GM21723 (cell line): ENCODE results near the gene NUP93.
"Not testable (repeated sequence)": the region's sequence is repeated elsewhere in the genome, so short reads cannot be mapped to it uniquely, and the experiment has no call there.

ENCODE experiments used
- ATAC-seq: cut with Tn5 transposase; IDR thresholded peaks from one replicate; pipeline ENCODE4 v1.9.1; 2021; ENCODE audit warnings: mild to moderate bottlenecking, moderate library complexity; ENCODE audit not compliant: unreplicated experiment

Gene NUP93

GRCh38 chr16:56774016-56774680 is 44.2 kb downstream of the NUP93 start:
- no peak for ATAC-seq

GRCh38 chr16:56775162-56775561 is 45.2 kb downstream of the NUP93 start:
- ATAC-seq: no peak

DNA sequence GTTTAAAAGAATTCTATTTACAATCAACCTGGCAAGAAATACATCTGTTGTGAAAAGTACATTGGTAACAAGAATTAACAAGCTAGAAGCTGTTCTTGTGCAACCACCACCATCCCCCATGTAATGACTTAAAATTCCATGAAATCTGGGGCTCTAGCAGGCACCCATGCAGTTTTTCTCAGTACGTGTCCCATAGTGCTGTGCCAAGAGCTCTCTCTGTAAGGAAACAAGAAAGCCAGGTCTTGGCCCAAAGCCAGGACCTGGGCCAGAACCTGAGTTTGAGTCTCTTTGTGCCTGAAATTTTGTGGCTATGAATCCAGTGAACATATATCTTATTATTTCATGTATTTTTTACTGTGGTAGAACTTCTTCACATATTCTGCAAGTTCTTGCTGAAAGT is 46.6 kb downstream of the NUP93 start:
- no peak for ATAC-seq

DNA sequence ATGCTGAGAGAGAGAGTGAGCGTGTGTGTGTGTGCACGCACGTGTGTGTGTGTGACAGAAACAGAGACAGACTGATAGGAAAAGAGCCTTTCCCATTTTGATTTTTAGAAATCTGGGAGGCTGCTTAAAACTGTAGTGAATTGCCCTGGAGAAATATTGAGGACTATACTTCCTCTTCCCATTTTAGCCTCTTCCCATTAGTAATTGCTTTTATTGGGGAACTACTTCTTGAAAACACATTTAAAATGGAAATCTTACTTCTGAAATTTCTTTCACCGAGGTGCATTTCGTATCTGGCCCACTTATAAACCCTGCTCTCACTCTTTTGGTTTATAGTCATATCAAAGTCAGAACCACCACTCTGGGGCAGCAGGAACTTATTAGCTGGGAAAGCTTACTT is 47.1 kb downstream of the NUP93 start:
- no peak for ATAC-seq

GRCh38 chr16:56777482-56777881 is 47.6 kb downstream of the NUP93 start:
- no peak for ATAC-seq

- no peak for ATAC-seq
Observed at GRCh38 chr16:56779906-56780305, 50.0 kb downstream of the NUP93 start.

- no peak for ATAC-seq
Observed at GRCh38 chr16:56780646-56781045, 50.7 kb downstream of the NUP93 start.

GRCh38 chr16:56781528-56781961 is 51.6 kb downstream of the NUP93 start:
- no peak for ATAC-seq

- ATAC-seq: no peak
Observed at GRCh38 chr16:56783344-56783743, 53.4 kb downstream of the NUP93 start.

- ATAC-seq: no peak
Observed at GRCh38 chr16:56785317-56785716, 55.4 kb downstream of the NUP93 start.

DNA sequence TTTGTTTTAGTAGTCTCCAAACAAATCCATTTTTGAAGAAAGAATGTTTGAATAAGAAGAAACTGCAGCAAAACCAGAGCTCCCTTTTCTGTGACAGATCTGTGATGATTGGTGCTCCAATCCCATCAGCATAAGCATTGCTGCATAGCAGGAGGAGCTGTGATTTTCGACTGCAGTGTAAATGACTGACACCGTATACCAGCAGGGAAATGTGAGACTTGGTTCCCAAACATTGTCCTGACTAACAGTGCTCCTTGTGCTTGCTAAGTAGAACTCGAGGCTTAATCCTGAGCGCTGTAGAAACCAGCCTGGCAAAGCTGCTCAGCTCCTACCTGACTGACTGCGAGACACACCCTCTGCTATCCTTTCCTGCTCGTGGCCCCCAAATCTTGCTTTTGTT is 57.2 kb downstream of the NUP93 start:
- no peak for ATAC-seq

DNA sequence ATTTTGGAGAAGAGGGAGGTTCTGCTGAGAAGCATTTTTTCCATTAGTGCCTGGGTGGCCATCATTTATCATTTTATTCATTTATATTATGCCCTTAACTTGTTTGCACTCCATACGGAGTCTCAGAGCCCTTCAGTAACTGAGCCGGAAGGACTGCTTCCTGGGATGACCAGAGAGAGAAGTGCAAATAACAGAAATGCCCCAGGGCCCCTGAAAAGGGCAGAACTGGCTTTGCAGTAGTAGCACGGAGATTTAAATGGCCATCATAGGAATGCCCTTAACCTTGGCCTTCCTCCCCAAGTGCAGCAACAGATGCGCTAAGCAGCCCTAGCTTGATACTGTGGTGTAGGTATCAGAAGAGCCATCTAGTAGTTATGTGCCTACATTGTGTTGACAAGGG is 58.5 kb downstream of the NUP93 start:
- ATAC-seq: no peak

GRCh38 chr16:56789360-56789759 is 59.4 kb downstream of the NUP93 start:
- no peak for ATAC-seq

- no peak for ATAC-seq
Observed at GRCh38 chr16:56792967-56793366, 63.0 kb downstream of the NUP93 start.

DNA sequence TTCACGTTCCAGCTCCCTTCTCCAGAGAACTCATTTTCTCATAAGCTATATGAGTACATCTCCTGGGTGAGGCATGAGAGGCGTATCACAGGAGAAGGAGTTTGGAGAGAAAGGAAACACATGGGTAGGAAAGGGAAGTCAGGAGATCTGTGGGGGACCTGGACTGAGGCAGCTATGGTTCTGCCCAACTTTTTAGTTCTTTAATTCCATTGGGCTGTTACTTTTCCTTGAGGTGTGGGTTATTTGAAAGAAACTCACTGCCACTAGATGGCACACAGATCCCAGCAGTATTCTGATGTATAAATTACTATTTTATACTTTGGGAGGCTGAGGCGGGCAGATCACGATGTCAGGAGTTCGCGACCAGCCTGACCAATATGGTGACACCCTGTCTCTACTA is 63.6 kb downstream of the NUP93 start:
- no peak for ATAC-seq

DNA sequence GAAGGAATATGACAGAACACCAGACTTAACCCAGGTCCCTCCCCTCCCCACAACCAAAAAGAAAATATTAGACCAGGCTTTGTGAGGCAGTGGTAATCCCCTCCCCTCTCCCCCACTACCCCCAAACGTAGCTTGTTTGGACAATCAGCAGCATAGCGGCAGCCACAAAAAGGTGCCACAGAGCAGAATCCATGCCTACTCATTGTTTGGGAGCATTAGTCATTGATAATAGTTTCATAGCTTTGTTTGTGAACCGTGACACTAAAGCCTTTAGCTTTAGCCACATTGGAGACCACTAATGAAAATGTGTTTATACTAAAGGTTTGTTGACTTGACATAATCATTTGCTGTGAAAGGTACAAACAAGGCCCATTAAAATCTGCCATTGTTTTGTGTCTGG is 65.1 kb downstream of the NUP93 start:
- ATAC-seq: no peak

DNA sequence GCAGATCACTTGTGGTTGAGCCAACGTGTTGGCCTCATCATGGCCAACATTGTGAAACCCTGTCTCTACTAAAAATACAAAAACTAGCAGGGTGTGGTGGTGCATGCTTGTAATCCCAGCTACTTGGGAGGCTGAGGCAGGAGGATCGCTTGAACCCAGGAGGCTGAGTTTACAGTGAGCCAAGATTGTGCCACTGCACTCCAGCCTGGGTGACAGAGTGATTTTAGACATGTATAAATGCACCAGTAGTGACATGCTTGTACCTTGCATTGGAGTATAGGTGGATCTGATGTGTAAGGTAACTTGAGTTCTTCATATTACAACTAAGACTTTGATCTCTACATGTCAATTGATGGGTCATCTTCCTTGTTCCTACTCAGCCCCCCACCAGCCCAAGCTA is 67.1 kb downstream of the NUP93 start:
- ATAC-seq: not testable (repeated sequence)

DNA sequence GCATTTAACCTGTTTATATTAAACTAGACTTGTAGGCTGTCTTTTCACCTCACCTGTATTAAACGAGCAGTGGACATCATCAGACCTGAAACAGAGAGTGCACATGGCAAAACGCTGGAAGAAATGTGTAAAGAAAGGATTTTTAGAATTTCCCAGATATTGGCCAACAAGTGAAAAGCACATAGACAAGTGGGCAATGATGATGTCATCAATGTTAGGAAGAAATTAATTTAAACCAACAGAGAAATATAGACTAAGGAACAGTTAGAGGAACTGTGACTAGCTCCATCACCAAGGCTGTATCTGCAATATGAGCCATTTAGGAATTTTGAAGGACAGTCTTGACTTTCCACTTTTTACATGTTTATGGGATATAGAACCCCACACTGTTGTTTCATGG is 67.9 kb downstream of the NUP93 start:
- no peak for ATAC-seq

- no peak for ATAC-seq
Observed at GRCh38 chr16:56798955-56799354, 69.0 kb downstream of the NUP93 start.

- no peak for ATAC-seq
Observed at GRCh38 chr16:56800355-56800754, 70.4 kb downstream of the NUP93 start.

- no peak for ATAC-seq
Observed at GRCh38 chr16:56801762-56802161, 71.8 kb downstream of the NUP93 start.

GRCh38 chr16:56807011-56807675 is 77.2 kb downstream of the NUP93 start:
- no peak for ATAC-seq

- not testable (repeated sequence) for ATAC-seq
Observed at GRCh38 chr16:56807676-56808067, 77.7 kb downstream of the NUP93 start.
